Tibial artery (tissue), 4 donors: ENCODE results near the gene HIP1.
"Not testable (repeated sequence)": the region's sequence is repeated elsewhere in the genome, so short reads cannot be mapped to it uniquely, and the experiment has no call there.

Experiments
- DNase-seq, 2 donors: peaks; one replicate each; pipeline ENCODE4 v3.0.0-alpha.2; 2019
- H3K27ac ChIP-seq, 2 donors: fragments of 200-600 bp; sonication (generic) in 1 of 2; 1 replicate in 1 of 2; 2 replicates in 1 of 2; pipeline ENCODE4 v1.5.1; 2018 to 2019; ENCODE audit warnings: mild to moderate bottlenecking in 1 of 2
- H3K27me3 ChIP-seq, 2 donors: fragments of 200-600 bp; sonication (generic) in 1 of 2; one replicate each; pipeline versions ENCODE4 v1.5.1 to v1.6.0; 2016 to 2019
- H3K36me3 ChIP-seq, 3 donors: fragments of 200-600 bp; sonication (generic) in 2 of 3; one replicate each; pipeline ENCODE4 v1.5.1; 2016 to 2019; ENCODE audit warnings: mild to moderate bottlenecking in 2 of 3
- H3K4me1 ChIP-seq, 4 donors: fragments of 200-600 bp; sonication (generic) in 2 of 4; 1 replicate in 3 of 4; 2 replicates in 1 of 4; pipeline ENCODE4 v1.5.1; 2016 to 2019
- H3K4me3 ChIP-seq, 2 donors: fragments of 200-600 bp; sonication (generic) in 1 of 2; 1 replicate in 1 of 2; 2 replicates in 1 of 2; pipeline ENCODE4 v1.5.1; 2018 to 2019; ENCODE audit warnings: mild to moderate bottlenecking in 2 of 2
- H3K9me3 ChIP-seq, 3 donors: fragments of 200-600 bp; sonication (generic) in 1 of 3; one replicate each; pipeline ENCODE4 v1.5.1; 2016 to 2019
- intact Hi-C: fragments of 100-400 bp; cut with DNase I; formaldehyde crosslinking; loops from one replicate; pipeline ENCODE4 v1.15.0; 2023; ENCODE audit warnings: low total_unique reads

Gene HIP1

GRCh38 chr7:75492020-75492419 lies 246.7 kb downstream of the HIP1 start, which contains the start of gene SPDYE5:
TSS of gene SPDYE5 (plus strand) at chr7:75492320. CDS start at chr7:75494048, 1,728 bp downstream.
- intact Hi-C loops, H3K9me3 ChIP-seq, H3K27ac ChIP-seq, H3K4me3 ChIP-seq, H3K36me3 ChIP-seq, H3K4me1 ChIP-seq, H3K27me3 ChIP-seq, DNase-seq: not testable (repeated sequence)

DNA sequence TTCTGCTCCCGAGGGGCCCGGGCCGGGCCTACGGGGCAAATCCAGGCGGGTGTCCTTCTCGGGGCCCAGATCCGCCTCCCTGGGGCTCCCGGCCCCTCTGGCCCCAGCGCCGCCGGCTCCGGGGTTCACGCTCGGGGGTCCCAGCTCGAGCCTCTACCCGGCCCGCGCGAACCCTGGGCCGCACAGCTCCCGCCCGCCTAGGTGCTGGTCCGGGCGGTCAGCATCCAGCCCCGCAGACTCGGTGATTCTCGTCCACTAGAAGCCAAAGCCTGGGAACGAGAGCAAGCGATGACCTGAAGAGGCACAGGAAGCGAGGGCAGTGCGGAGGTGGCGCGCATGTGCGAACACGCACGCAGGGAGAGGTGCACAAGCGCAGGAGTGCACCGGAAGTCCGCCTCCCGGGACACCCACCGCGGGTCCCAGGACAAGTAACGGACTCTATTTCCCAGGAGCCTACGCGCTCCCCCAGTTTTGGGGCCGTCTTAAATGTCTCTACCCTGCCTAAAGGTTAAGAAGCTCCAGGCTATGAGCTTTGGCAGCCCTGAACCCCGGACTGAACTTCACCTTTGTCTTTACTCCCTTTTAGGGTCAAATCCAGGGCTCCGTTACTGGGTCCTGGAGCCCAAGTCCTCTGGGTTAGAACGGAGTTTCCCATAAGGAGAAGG lies 252.6 kb downstream of the HIP1 start, which contains the start of gene POM121C:
Gene POM121C (minus strand): TSS at position 321 of the 665 bp plus-strand sequence. CDS start 44,803 bp downstream, outside the sequence.
- Histone ChIP-seq H3K4me3 (peak within 1 kb of the TSS; percentile 72), H3K27ac (peak within 1 kb of the TSS; percentile 91 to 92)
- intact Hi-C loops, H3K4me1 ChIP-seq, H3K36me3 ChIP-seq, H3K27me3 ChIP-seq, H3K9me3 ChIP-seq: not testable (repeated sequence)
- DNase-seq, result peak; percentile 96 to 97

DNA sequence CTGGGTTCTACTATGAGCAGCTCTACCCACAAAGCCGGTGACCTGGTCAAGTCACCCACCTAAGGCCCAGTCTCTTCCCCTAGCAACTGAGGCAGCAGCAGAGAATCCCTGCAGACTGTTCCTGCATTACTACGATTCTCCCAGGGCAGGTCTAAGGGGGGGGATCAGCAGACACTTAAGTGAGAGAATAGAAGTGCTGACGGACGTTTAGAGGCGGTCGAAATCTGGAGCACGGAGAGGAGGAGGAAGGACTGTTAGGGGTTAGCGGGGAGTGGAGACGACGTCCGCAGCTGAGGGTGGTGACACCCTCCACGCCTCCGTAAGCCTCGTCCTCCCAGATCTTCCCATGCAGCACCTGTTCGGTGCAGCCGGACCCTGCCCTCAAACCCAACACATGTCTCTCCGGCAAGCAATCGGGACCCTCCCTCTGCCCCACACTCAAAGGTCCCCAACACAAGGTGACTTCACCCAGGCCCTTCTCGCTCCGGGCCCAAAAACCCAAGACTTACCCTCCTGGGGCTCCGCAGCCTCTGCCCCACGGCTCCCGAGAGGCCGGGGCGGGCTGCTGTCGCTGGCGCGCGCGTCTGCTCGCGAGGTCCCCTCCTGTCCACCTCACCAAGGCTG lies 253.3 kb downstream of the HIP1 start:
- Histone ChIP-seq H3K27ac (peak overlapping the region; percentile 91 to 92), H3K4me3 (peak overlapping the region; percentile 72)
- H3K9me3 ChIP-seq, H3K36me3 ChIP-seq, intact Hi-C loops, DNase-seq, H3K4me1 ChIP-seq, H3K27me3 ChIP-seq: not testable (repeated sequence)
